Keratinocyte (primary cell): ENCODE data around the gene ZNF236. TPM values are rescaled to one million over a fixed set of nuclear protein-coding genes. Genes with fewer than 3 reads are reported as not detected.

ENCODE experiments used
- DNase-seq: peaks from one replicate; pipeline ENCODE4 v3.0.0-alpha.2; 2011; ENCODE audit warnings: low read depth, missing footprints, low spot score
- FAIRE-seq: peaks from 2 replicates; lab custom pipeline; 2011; peaks lifted over from hg19 to GRCh38; lab: Jason Lieb, UNC
- H2AFZ ChIP-seq: 2 replicates; pipeline ENCODE4 v1.6.0; 2012; ENCODE audit warnings: low read length, control low read depth, inconsistent platforms; ENCODE audit not compliant: control insufficient read depth
- H3K27ac ChIP-seq: 2 replicates; pipeline ENCODE4 v1.5.1; 2011; ENCODE audit warnings: low read length; ENCODE audit not compliant: control insufficient read depth, insufficient read depth
- H3K27me3 ChIP-seq: 3 replicates; pipeline ENCODE4 v1.6.0; 2011; ENCODE audit warnings: low read length; ENCODE audit not compliant: control insufficient read depth, insufficient read depth; ENCODE audit errors: extremely low read depth
- H3K36me3 ChIP-seq, 2 experiments: 2 replicates in 1 of 2; 3 replicates in 1 of 2; pipeline ENCODE4 v1.5.1; 2011; ENCODE audit warnings: low read length in 2 of 2, mild to moderate bottlenecking in 1 of 2; ENCODE audit not compliant: control insufficient read depth in 2 of 2, insufficient read depth in 2 of 2; ENCODE audit errors: extremely low read depth in 1 of 2
- H3K4me1 ChIP-seq: 3 replicates; pipeline ENCODE4 v1.5.1; 2011; ENCODE audit warnings: low read length; ENCODE audit not compliant: control insufficient read depth, insufficient read depth; ENCODE audit errors: extremely low read depth
- H3K4me2 ChIP-seq: 3 replicates; pipeline ENCODE4 v1.6.0; 2011; ENCODE audit warnings: low read depth, low read length; ENCODE audit not compliant: control insufficient read depth, insufficient read depth; ENCODE audit errors: extremely low read depth
- H3K4me3 ChIP-seq, 3 experiments: fragments of 200-600 bp in 1 of 3; sonication (generic) in 1 of 3; 2 replicates in 2 of 3; 3 replicates in 1 of 3; pipeline ENCODE4 v1.5.1; 2011 to 2016; ENCODE audit warnings: low read length in 3 of 3, mild to moderate bottlenecking in 3 of 3, control low read depth in 2 of 3, inconsistent platforms in 1 of 3, low read depth in 1 of 3, mixed read lengths in 1 of 3, mixed run types in 1 of 3, moderate library complexity in 1 of 3; ENCODE audit not compliant: control insufficient read depth in 2 of 3, insufficient read depth in 2 of 3; ENCODE audit errors: extremely low read depth in 1 of 3
- H3K79me2 ChIP-seq: 2 replicates; pipeline ENCODE4 v1.6.0; 2012; ENCODE audit warnings: low read length; ENCODE audit not compliant: control insufficient read depth, insufficient read depth
- H3K9ac ChIP-seq: 3 replicates; pipeline ENCODE4 v1.6.0; 2011; ENCODE audit warnings: low read length; ENCODE audit not compliant: control insufficient read depth, insufficient read depth; ENCODE audit errors: extremely low read depth
- H3K9me1 ChIP-seq: 3 replicates; pipeline ENCODE4 v1.6.0; 2011; ENCODE audit warnings: low read length; ENCODE audit not compliant: control insufficient read depth, insufficient read depth; ENCODE audit errors: extremely low read depth
- H3K9me3 ChIP-seq: 2 replicates; pipeline ENCODE4 v1.5.1; 2012; ENCODE audit warnings: low read depth, low read length; ENCODE audit not compliant: control insufficient read depth
- H4K20me1 ChIP-seq: 3 replicates; pipeline ENCODE4 v1.6.0; 2011; ENCODE audit warnings: low read length; ENCODE audit not compliant: control insufficient read depth, insufficient read depth; ENCODE audit errors: extremely low read depth
- EZH2 ChIP-seq: IDR thresholded peaks from one replicate; pipeline ENCODE4 v1.6.1; 2012; ENCODE audit warnings: inconsistent platforms, mild to moderate bottlenecking, low read length, moderate library complexity
- dilution Hi-C: fragments of 300-500 bp; cut with MboI; formaldehyde crosslinking; loops from one replicate; pipeline ENCODE4 v1.7.0; 2020; ENCODE audit warnings: low sequenced_read_pairs; ENCODE audit not compliant: extremely low pct_ligation_motif_present
- polyA plus RNA-seq, 5 experiments: library from polyadenylated mRNA; depleted of rRNA in 3 of 5; stranded (reverse) in 3 of 5; stranded (forward) in 1 of 5; unstranded in 1 of 5; fragments of >200 nt; gene quantifications; 1 replicate in 1 of 5; 2 replicates in 3 of 5; 3 replicates in 1 of 5; pipeline versions ENCODE4 v1.2.1 to v1.2.3, GENCODE V29; 2011 to 2012; ENCODE audit warnings: missing spikeins in 2 of 5, low read depth in 1 of 5, low replicate concordance in 1 of 5
- TF ChIP-seq, protein P1 (sequence below), 3 experiments: IDR thresholded peaks in 1 of 3; conservative IDR thresholded peaks in 1 of 3; optimal IDR thresholded peaks in 1 of 3; 2 replicates in 2 of 3; 3 replicates in 1 of 3; pipeline versions ENCODE3 to v1.5.1; 2011; ENCODE audit warnings: low read length in 3 of 3, mild to moderate bottlenecking in 3 of 3, moderate library complexity in 2 of 3, control low read depth in 1 of 3, inconsistent platforms in 1 of 3; ENCODE audit not compliant: insufficient read depth in 2 of 3; ENCODE audit errors: extremely low read depth in 1 of 3

ZNF236 gene
- polyA plus RNA-seq, 1 donor (not counting 4 experiments of a cell fraction or from before 2014, with no cell fraction given), result 4.5 TPM

DNA sequence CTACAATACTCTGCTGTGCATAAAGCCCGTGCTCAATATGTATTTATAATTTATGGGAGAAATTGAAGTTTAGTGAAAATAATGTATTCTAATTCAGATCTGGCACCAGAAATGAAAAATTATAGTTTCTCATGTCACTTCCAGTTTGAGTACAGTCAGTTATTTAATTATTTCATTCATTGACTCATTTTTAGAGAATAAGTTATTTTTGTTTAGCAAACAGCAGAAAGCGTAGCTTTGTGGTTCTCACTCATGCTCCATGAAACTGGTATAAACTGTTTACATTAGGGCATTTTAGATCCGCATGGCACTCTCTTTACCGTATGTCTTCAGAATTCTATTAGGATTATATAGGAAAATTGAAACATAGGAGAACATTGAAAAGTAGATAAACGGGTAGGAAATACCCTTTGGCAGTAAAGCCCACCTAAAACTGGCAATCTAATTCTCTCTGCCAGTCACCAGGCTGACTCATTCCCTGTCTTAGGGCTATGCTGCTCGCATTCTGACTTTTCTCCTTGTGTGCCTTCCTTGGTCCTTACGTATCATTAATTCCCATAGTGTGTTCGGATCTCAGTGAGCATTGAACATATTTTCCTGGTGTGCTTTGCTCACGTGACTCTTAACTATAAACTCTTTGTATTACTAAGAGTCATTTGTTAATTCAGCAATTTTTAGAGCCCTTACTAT, 106.0 kb downstream of the ZNF236 start:
- H3K79me2 ChIP-seq, result no peaks in the 10 kb centered on the region
- no peaks in the 10 kb centered on the region for H3K9me3 ChIP-seq
- no peak overlapping the region for H3K4me2 ChIP-seq
- no peak overlapping the region for H3K4me3 ChIP-seq
- H3K36me3 ChIP-seq, result peaks cover 16 to 18% of the 10 kb centered on the region in 2 experiments
- H4K20me1 ChIP-seq, result no peaks in the 10 kb centered on the region
- no peak overlapping the region for H3K27ac ChIP-seq
- DNase-seq (no peak), FAIRE-seq (no peak)
- no peaks in the 10 kb centered on the region for H3K9me1 ChIP-seq
- dilution Hi-C loops, result no loop called here
- H3K9ac ChIP-seq, result no peak overlapping the region
- H2AFZ ChIP-seq, result no peak overlapping the region
- no peaks in the 10 kb centered on the region for H3K4me1 ChIP-seq
- no peak for TF ChIP-seq EZH2
- TF ChIP-seq, protein P1, sequence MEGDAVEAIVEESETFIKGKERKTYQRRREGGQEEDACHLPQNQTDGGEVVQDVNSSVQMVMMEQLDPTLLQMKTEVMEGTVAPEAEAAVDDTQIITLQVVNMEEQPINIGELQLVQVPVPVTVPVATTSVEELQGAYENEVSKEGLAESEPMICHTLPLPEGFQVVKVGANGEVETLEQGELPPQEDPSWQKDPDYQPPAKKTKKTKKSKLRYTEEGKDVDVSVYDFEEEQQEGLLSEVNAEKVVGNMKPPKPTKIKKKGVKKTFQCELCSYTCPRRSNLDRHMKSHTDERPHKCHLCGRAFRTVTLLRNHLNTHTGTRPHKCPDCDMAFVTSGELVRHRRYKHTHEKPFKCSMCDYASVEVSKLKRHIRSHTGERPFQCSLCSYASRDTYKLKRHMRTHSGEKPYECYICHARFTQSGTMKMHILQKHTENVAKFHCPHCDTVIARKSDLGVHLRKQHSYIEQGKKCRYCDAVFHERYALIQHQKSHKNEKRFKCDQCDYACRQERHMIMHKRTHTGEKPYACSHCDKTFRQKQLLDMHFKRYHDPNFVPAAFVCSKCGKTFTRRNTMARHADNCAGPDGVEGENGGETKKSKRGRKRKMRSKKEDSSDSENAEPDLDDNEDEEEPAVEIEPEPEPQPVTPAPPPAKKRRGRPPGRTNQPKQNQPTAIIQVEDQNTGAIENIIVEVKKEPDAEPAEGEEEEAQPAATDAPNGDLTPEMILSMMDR (optimal IDR thresholded peaks at IDR 0.05 in 1 of 3, IDR thresholded peaks at IDR 0.05 in 1 of 3, conservative IDR thresholded peaks at IDR 0.05 in 1 of 3; ENCODE audit: extremely low read depth in 1 of 3, insufficient read depth in 2 of 3, low read length in 3 of 3), result no peak
- no peaks in the 10 kb centered on the region for H3K27me3 ChIP-seq

DNA sequence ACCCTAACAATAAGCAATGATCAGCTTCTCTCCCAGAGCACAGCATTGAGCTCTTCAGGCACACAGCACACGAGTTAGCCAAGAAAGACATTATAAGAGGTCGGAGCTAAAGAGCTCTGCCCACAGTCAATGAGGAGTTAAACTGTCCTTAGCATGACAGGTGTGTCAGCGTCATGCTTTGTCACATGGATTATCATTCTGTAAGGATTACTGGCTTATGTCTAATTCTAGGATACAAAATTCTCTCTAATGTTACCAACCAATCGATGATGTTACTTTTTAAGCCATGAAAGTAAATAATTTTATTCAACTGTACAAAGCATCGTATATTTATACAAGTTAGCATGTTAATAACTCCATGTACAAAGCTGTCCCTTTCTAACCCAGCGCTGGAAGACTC, 108.8 kb downstream of the ZNF236 start:
- Histone ChIP-seq H3K4me3 (no peak overlapping the region), H3K36me3 (peaks cover 7 to 15% of the 10 kb centered on the region in 2 experiments), H3K27me3 (no peaks in the 10 kb centered on the region), H3K4me1 (no peaks in the 10 kb centered on the region), H3K27ac (no peak overlapping the region), H3K9ac (no peak overlapping the region), H3K79me2 (no peaks in the 10 kb centered on the region), H4K20me1 (no peaks in the 10 kb centered on the region), H3K4me2 (no peak overlapping the region), H2AFZ (no peak overlapping the region), H3K9me3 (no peaks in the 10 kb centered on the region), H3K9me1 (no peaks in the 10 kb centered on the region)
- DNase-seq (no peak), FAIRE-seq (no peak)
- TF ChIP-seq, protein P1 (optimal IDR thresholded peaks at IDR 0.05 in 1 of 3, IDR thresholded peaks at IDR 0.05 in 1 of 3, conservative IDR thresholded peaks at IDR 0.05 in 1 of 3; ENCODE audit: extremely low read depth in 1 of 3, insufficient read depth in 2 of 3, low read length in 3 of 3), result no peak
- TF ChIP-seq EZH2, result no peak
- dilution Hi-C loops, result no loop called here
